GM12874 (cell line): ENCODE measurements around the gene PTEN.

Experiments
- TF ChIP-seq, protein P1 (sequence below): IDR thresholded peaks from 2 replicates; pipeline ENCODE4 v1.5.1; 2011; ENCODE audit warnings: low read depth, mild to moderate bottlenecking, control low read depth, low read length, moderate library complexity; ENCODE audit not compliant: insufficient read depth

PTEN gene

DNA sequence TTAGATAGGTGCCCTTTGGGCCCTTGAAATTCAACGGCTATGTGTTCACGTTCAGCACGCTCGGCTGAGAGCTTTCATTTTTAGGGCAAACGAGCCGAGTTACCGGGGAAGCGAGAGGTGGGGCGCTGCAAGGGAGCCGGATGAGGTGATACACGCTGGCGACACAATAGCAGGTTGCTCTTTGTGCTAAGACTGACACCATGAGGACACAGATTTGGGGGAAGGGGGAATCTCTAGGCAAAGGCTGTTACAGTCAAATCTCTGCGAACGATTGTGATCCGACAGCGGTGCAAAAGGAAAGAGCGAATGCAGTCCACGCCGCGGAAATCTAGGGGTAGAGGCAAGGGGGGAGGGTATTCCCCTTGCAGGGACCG is 759 bp upstream of the PTEN start:
- TF ChIP-seq, protein P1, sequence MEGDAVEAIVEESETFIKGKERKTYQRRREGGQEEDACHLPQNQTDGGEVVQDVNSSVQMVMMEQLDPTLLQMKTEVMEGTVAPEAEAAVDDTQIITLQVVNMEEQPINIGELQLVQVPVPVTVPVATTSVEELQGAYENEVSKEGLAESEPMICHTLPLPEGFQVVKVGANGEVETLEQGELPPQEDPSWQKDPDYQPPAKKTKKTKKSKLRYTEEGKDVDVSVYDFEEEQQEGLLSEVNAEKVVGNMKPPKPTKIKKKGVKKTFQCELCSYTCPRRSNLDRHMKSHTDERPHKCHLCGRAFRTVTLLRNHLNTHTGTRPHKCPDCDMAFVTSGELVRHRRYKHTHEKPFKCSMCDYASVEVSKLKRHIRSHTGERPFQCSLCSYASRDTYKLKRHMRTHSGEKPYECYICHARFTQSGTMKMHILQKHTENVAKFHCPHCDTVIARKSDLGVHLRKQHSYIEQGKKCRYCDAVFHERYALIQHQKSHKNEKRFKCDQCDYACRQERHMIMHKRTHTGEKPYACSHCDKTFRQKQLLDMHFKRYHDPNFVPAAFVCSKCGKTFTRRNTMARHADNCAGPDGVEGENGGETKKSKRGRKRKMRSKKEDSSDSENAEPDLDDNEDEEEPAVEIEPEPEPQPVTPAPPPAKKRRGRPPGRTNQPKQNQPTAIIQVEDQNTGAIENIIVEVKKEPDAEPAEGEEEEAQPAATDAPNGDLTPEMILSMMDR, result no peak

DNA sequence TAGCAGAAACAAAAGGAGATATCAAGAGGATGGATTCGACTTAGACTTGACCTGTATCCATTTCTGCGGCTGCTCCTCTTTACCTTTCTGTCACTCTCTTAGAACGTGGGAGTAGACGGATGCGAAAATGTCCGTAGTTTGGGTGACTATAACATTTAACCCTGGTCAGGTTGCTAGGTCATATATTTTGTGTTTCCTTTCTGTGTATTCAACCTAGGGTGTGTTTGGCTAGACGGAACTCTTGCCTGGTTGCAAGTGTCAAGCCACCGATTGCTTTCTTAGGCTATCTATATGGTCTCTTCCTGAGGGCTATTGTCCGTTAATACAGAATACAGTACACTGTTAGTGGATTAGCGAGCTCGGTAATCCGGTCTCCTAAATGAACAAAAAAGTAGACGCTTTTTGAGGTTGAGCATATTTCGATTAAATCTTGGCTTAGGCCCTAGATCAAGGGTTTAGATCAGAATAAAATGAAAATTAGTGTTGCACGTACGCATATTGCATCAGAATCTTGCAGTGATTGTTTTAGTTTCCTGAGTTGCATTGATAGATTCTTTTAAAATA is 1.2 kb downstream of the PTEN start:
- TF ChIP-seq, protein P1, result no peak

DNA sequence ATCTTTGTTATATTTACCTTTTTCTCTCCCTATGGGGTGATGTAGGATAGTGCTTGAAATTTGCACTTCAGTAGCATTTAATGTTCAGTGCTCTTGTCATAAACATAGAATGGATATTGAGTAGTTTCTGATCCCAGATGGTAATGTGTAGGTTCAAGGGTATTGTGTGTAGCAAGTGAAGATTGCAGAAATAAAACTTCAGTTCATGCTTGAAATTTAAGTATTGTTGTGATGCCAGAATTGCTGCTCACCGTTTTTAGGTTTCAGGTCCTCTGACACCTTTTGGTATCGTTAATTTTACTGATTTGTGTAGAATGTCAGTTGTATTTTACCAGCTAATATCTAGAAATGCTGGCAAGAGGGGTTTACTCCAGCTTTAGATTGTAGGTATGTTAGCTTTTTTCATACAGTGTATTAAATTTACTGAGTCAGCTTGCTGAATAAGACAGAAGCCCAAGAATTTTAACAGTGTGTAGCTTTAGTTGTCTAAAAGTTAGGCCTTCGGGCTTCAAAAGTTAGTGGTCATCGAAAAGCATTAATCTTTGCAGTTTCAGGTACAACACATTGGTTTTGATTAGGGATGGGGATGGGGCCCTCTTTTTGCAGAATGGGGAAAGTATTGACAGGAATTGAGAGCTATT is 1.9 kb downstream of the PTEN start:
- TF ChIP-seq, protein P1, result no peak

DNA sequence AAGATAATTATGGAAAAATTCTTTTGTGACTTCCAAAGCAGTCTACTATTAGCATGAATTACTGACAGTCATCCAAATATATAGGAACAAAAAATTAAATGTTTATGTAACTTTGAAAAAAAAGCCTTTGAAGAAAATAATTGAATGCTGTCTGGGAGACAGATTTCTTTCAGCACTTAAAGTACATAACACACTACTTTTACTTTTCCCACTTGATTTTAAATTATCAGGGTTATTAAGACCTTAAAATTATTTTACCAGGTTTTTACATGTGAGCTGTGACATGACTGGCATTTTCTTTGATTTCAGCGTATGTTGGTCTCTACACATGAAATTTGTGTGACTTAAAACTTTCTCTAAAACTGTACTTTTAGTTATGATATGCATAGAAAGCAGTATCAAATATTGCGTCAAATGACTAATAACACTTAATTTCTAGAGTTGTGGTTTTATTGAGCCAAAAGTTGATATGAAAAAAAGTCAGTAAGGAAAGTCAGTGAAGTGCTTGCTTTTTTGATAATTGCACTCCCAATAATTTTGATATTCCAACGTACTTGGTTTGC is 3.1 kb downstream of the PTEN start:
- TF ChIP-seq, protein P1, result no peak

DNA sequence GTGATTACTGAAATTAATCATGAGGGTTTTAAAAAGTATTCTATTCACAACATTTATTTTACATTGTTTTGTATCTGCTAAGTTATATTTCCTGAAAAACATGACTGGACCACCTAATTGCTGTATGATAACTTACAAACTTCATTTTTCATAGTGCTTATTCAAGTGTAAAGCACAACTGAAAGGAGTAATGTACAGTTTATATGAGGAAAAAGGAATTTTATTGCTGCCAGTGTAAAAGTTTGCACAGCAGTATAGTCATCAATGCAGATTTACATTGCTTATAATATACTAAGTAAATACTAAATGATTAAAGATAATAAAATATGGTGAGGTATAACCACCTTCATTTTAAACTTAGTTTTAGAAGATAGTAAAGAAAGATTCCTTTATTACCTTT is 4.0 kb downstream of the PTEN start:
- TF ChIP-seq, protein P1, result no peak

DNA sequence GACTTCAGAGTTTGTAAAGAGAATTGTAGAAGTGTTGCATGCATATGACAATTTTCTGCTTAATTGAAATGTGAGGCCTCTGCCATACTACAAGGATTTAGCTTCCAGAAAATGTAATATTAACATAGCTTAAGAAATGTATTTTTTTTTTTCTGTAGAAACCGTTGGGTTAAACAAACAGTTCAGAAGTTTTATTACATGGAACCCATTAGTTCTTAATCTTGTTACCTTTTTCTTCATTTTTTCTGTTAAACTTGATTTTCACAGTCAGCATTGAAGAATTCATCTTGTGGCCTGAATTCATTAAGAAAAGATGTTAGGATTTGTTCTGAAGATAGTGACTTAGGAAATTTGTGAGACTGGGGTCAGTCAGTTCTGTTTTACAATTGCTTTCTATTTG is 4.9 kb downstream of the PTEN start:
- TF ChIP-seq, protein P1, result no peak

DNA sequence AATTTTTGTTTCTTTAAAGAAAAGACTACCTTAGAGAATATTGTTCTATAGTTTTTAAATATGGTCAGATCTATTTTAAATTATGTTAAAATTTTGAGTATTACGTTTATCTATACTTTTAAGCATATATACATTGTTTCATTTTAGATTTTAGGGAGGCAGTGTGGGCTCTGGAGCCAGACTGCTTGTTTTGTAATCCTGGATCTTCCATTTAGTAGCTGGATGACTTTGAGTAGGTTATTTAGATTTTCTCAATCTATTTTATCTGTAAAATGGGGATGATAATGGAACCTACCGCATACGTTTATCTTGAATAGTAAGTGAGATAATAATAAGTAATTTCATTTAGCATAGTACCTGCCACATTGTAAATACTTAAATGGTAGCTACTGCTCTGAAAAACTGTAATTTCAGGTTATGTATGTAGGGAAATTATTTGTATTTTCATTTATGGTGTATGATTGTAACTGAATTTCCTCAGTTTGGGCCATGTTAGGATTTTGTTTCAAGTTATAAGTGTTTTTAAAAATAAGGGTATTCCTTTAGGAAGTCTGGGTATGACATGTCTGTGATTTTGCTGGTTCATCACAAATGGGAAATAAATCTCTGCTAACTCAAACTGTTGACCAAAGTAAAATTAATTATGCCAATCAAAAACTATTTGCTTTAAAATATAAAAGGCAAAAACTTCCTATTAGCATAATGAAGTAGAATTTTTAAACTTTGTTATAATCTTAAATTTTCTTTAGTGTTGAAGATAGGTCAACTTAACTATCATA is 6.5 kb downstream of the PTEN start:
- TF ChIP-seq, protein P1, result no peak
